ENCODE measurements around the gene RNASET2.
"Not testable (repeated sequence)": the region's sequence is repeated elsewhere in the genome, so short reads cannot be mapped to it uniquely, and the experiment has no call there.

RNASET2 gene

DNA sequence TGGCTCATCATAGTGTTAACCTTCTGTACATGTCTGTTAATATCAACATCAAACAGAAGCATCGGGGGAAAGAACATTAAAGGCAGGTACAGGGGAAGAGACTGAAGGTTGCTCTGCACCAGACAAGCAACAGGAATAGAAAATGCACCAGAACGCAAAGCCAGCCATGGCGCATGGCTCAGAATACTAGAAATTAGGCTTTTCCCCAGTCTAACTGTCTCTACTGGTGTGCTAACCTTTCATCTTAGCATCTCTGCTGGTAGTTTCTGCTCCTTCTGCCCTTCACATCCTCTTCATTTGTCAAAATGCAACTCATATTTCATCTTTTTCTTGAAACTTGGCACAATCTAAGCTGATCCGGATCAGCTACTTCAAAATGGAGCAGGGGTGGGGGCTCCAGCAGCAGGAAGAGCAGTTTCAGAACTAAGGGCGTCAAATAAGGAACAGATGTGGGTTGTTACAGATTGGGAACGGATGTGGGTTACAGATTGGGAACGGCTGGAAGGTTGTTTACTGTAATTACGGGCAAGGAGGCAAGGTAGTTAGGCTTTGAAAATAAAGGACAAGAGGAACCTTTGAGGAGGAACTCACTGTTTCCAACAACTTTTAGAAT lies 13.1 kb upstream of the RNASET2 start:
- DNase-seq, result no peak

DNA sequence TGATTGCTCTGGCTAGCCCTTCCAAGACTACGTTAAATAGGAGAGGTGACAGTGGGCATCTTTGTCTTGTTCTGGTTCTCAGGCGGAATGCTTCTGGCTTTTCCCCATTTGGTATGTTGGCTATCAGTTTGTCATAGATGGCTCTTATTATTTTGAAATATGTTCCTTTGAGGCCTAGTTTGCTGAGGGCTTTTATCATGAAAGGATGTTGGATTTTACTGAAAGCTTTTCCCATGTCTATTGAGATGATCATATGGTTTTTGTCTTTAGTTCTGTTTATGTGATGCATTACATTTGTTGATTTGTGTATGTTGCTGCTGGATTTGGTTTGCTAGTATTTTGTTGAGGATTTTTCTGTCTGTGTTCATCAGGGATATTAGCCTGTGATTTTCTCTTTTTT lies 9.9 kb upstream of the RNASET2 start:
- DNase-seq, result no peak

DNA sequence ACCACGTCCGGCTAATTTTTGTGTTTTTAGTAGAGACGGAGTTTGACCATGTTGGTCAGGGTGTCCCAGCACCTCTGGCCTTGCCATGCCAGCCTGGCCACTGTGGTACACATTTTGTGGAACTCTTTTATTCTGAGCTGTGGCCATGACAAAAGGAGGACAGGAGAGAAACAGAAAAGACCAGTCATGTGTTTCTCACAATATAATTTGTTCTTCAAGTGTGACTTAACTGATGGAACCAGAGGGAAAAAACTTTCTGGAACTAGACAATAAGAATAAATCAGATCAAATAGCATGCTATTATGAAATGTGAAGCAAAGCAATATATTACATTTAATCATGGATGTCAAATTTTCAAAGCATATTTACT lies 4.2 kb upstream of the RNASET2 start:
- DNase-seq, result no peak

DNA sequence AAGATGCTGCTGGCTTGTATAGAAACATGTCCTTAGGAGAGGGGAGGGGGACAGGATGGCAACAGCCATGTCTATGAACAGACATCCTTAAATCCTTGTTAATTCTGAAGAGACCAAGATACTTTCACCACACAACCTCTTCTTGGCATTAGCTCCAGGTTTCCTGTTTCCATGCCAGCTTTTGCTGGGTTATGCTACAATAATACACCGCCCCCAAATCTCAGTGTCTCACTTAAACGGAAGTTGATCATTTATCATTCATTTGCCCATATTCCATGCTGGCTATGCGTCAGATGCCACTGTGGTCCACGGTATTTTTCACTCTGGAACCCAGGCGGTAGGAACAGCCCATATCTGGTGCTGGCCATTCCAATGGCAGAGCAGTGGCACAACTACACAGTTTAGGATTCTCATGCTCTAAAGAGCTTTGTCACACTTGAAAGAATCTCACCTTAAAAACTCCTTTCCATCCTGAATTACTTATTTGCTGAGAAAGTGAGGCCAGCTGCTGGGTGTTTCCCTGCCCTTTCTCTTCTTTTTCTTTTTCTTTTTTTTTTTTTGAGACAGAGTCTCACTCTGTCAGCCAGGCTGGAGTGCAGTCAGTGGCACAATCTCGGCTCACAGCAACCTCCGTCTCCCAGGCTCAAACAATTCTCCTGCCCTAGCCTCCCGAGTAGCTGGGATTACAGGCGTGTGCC lies 3.7 kb upstream of the RNASET2 start:
- no peak for DNase-seq

DNA sequence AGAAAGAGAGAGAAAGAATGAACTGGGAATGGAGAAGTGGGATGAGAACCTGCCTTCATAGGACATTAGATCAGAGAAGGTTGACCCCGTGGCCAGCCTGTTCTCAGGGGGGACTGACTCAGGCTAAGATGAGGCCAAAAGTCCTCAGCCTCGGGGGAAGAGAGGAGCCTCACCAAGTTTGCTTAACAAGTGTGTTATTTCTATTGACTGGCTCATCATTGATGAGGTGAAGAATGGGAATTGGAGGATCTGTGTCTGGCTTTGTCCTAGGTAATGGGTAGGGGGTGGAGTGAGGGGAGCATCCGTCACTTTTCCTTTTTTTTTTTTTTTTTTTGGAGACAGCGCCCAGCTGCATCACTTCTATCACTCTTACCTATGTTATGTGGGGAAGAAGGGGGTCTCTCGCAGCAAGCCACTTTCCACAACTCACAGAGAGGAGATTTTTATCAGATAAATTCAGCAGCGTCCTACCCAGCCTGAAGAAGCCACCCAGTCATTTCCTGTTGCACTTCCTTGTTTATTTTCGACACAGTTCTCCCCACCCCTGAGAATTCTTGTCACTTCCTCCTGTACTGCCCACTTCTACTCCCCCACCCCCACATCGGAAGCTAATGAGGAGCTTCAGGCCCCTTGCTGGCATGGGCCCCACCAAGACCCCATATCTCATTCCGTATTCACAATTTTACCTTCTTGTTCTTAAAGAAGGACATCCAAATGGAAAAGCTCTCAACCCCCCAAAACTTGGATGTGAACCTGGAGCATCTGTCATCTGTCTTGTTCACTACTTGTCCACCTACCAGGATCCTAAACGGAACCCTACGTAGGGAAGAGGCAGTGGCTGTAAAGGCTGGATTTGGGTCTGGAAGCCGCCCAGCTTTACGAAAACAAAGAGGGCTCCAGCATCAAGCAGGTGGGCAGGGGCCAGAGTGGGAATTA lies 2.8 kb upstream of the RNASET2 start:
- no peak for DNase-seq

DNA sequence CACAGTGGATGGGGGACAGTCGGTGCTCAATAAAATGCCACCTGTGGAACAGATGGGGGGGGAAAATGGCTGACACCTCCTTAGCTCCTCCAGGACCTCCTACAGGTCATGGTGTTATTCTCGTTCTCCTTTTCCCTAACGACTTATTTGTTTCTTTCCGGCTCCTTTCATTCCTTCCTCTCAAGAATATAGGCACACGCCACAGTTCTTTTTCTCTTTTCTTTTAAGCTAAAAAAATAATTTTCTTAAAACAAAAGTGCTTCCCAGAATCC lies 1.4 kb upstream of the RNASET2 start:
- no peak for DNase-seq

DNA sequence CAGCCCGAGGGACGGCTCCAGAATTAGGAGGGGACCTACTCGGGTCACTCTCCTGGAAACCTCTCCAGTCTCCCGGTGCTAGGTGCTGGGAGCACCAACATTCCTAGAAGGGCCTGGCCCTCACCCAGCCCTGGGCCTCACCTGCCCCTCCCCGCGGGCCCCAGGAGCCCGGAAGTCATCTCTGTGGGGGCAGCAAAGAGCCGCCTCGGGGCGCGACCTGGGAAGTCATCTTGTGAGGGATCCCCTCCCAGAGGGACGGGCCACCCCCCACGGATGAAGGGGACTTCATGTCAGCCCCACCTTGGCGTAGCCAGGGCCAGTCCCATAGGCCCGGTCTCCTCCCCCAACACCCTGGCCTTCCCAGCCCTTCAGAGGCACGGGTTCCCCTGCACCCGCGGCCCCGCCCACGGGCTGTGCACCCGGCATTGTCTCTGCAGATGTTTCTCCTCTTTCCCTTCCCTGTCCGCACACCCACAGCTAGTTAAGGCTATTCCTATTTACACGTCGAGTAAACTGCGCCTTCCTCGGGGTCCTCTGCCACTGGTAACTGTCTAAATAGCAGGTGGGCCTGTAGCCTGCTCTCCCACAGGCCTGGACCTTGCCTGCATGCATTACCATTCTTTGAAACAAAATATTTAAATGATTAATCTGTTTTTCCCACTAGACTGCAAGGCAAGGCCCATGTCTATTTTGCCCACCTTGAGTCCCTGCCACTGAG lies 896 bp upstream of the RNASET2 start:
- DNase-seq, result peak; percentile 36

DNA sequence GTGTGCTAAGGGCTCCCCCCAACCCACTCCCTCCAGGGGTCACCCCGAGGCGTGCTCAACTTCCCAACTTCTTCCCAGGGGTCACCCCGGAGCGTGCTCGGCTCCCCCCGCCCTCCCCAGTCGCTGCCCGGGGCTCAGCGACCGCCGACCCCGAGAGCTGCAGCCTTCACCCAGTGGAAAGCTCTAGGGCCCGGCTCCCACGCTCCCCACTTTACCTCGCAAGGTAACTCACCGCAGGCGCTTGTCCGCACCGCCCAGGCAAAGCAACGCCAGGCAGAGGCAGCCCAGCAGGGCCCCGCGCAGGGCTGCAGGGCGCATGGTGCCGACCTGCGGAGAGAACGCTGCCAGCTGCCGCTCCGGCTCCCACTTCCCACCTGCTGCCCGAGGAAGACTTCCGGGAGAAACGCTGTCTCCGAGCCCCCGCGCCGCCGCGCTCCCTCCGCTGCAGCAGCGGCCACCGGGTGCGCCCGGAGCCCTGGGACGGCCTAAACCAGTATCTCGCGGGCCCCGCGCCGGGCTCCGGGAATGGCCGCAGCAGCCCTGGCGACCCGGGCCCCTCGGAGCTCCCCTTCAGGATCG lies 396 bp downstream of the RNASET2 start:
- peak; percentile 10 for DNase-seq

DNA sequence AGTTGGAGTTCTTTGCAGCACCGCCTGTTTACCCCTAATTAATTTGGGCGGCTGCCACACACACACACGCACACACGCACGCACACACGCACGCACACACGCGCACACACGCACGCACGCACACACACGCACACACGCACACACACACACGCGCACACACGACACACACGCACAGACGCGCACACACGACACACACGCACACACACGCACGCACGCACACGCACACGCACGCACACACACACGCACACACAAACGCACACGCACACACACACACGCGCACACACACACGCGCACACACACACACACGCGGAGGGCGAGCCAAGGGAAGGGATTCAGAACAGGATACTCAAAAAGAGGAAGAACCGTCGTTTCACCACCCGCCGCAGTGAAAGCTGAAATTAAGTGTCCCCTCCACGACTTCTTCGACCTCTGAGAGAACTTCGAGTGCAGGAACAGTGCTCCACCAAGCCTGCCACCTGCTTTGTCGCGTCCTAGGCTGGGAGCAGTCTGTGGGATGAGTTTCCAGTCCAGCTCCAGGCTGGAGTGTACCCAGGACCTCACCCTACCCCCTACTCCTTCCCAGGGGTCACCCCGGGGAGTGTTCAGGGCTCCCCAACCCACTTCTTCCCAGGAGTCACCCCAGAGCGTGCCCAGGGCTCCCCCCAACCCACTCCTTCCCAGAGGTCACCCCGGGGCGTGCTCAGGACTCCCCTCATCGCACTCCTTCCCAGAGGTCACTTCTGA lies 1.1 kb downstream of the RNASET2 start:
- DNase-seq, result no peak

DNA sequence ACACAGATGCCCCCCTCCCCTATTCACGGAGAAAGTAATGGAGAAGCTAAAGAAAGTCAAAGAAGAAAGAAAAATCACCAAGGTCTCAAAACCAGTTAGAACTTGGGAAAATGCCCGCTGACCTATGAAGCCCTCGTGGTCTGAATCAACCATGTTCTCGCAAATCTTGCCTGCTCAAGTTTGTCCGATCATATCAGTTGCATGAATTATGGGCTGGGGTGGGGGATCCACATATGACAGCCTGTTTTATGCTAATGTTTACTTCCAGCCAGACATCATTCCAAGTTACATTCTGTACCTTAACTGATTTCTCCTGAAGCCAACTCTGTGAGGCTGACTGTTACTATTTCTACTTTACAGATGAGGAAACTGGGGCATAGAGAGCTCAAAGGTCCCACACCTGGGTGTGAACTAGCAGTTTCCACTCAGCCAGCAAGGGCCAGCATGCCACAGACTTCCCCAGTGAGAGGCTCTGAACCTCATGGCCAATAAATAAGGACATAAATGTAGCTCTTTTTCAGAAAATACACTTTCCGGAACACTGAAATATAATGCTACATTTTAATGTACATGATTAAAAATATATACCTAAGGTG lies 2.1 kb downstream of the RNASET2 start:
- DNase-seq, result no peak

DNA sequence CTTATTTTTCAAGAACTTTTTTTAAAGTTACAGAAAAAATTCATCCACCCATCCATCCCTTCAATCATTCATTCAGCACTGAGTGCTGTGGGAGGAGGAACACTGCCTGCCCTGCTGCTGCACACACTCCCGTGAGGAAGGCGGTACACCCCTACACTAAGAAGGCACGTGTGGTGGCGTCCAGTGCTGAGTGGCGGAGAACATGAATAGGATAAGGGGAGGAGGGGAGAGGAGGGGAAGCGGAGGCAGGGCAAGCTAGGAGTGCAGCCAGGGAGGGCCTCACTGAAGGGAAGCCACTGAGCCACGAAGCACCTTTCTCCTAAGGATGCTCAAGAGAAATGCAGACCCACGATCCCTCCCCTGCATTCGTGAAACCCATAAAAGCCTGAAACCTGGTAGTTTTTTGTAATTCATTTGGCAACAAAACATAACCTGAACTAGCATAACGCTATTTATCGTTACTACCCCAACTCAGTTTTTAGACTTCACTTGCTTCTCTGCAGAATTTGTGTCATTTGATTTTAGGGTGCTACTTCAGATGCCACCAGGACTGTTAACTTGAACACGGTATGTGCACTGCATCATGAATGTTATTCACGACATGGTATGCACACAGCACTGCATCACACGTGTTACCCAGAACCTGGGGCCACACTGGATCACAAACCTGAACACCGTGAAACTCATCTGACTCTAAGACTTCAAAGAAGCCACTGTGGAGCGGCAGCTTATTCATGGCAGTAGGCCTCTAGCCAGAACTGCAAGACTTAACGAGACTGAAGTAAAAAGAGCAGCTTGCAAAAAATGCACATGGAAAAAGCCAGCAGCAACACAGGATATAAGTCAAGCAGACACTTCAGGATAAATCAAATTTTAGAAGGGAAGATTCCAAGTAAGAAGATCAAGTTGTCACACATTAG lies 3.5 kb downstream of the RNASET2 start:
- DNase-seq, result no peak

DNA sequence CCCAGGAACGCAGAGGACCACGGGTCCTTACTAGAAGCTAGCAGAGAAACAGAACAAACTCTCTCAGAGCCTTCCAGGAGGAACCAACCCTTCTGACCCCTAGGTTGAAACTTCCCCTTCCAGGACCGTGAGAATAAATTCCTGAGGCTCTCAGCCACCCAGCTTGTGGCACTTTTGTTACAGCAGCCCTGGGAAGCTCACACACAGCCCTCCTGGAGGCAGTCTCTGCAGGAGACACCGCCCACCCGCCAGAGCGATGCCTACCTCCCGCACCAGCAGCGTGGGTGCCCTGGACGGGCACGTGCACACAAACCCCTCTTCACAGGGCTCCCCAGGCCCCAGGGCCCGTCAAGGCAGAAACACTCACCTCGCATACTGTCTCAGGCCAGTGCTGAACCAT lies 4.2 kb downstream of the RNASET2 start:
- DNase-seq, result no peak

DNA sequence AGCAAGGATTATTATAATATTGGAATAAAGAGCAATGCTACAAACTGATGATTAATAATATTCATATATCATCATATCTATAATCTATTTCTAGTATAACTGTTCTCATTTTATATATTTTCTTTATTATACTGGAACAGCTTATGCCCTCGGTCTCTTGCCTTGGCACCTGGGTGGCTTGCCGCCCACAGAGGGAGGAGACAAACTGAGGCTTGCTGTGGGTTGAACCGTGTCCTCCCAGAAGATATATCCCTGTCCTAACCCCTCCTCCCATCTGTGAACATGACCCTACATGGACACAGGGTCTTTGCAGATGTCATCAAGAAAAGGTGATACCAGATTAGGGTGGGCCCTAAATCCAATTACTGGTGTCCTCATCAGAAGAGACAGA lies 4.7 kb downstream of the RNASET2 start:
- DNase-seq, result no peak

DNA sequence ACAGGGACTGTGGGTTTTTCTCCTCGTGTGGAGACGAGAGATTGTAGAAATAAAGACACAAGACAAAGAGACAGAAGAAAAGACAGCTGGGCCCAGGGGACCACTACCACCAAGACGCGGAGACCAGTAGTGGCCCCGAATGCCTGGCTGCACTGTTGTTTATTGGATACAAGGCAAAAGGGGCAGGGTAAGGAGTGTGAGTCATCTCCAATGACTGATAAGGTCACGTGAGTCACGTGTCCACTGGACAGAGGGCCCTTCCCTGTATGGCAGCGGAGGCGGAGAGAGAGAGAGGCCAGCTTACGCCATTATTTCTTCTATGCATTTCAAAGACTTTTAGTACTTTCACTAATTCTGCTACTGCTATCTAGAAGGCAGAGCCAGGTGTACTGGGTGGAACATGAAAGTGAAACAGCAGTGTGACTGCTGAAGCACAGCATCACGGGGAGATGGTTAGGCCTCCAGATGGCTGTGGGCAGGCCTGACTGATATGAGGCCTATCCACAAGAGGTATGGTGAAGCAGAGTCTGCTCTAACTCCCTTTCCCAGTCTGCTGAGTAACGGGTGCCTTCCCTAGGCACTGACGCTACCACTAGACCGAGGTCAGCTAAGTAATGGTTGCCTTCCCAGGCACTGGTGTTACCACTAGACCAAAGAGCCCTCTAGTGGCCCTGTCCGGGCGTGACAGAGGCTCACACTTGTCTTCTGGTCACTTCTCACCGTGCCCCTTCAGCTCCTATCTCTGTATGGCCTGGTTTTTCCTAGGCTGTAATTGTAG lies 5.3 kb downstream of the RNASET2 start:
- DNase-seq, result peak; percentile 14

DNA sequence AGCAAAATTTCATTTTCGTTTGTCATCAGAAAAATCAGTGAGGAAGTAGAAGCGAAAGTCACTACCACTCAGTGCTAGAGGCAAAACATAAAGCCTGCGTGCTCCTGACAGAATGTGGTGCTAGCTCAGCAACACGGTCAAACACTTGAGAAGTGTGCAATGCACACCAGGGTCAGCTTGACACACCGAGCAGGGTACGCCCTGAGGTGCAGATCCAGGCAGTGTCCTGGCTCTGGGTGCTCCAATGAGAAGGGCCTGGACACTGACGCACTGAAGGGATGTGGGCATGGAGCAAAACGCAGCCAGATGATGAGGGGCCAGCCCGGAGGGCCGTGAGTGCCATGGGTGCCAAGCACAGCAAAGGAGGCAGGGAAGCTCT lies 5.9 kb downstream of the RNASET2 start:
- no peak for DNase-seq

DNA sequence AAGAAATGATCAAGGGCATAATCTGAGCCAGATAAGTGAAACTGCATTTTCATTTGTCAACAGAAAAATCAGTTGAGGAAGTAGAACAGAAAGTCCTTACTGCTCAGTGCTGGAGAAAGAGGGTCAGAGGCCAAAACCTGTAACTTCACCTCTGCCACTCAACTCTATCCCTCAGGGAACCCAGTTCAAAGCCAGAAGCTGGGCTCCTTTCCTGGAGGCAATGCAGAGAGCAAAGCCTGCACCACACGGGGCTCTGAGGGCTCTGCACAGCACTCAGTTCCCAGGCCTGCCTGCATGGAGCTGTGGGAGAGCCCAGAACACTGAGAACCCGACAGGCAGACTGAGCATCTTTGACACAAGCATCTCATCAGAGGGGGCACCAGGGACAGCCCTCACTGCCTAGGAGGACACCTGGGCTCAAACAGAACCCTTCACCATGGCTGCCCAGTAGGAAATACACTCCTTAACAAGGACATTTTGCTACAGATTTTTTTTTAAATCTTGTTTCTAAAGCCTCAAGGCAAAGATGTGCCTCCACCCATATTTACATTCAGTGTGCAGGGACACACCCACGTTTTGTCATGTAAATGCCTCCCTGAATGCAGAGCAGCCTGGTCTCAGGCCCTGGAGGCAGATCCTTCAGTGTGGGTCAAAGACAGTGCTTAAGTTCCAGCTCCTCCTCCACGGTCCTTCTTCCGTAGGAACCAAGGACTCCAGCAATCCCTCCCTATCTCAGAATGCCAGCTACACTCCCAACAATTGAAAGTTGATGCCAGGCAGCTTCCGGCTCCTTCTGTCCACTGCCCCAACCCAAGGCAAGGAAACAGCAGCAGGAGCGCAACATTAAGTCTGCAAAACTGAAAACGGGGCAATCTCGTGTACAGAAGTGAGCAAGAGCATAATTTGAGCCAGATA lies 6.6 kb downstream of the RNASET2 start:
- no peak for DNase-seq

DNA sequence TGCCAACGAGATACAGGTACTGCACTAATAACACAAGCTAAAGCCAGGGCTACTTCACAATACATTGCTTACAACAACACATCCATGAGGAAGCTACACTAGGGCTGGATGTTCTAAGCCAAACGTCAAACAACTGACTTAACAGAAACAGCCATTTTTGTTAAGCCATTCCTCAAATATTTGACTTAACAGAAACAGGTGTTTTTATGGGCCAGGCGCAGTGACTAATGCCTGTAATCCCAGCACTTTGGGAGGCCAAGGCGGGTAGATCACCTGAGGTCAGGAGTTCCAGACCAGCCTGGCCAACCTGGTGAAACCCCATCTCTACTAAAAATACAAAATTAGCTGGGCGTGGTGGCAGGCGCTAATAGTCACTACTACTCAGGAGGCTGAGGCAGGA lies 7.6 kb downstream of the RNASET2 start:
- DNase-seq, result not testable (repeated sequence)

DNA sequence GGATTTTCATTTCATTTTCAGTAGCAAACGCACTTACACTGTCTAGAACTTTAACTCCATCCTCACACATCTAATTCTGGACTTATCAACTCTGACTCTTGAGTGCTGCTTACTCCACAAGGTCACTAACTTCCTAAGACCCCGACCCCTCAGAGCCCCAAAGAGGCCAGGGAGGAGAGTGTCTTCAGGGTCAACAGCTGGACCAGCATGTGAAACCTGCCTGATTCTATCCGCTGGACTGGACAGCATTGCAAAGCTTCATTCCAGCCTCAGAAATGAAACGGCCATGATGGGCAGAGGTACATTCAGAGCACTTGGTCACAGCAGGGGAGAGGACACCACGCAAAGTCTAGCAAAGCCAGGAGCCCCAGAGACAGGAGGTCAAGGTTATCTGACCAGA lies 9.1 kb downstream of the RNASET2 start:
- no peak for DNase-seq

DNA sequence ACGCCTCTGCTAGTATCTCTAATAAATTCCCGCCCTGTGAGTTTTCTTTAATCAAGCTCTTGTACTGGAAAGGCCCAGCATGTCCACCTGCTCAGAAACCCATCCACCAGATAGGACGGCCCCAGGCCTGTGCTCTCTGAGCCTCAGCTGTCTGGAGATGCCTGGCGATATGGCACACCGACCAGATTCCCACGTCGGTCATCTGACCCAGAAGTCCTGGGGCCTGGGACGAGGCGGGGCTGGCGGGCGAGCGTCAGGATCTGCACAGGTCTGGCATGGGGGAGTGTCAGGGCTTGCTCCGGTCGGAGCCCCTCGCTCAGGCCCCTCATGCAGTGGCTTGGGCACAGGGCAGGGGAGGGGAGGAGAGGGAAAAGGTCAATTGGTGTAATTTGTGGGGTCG lies 10.2 kb downstream of the RNASET2 start:
- DNase-seq, result no peak
